HepG2 (cell line): ENCODE data around the gene SRD5A1. TPM values are rescaled to one million over a fixed set of nuclear protein-coding genes. Genes with fewer than 3 reads are reported as not detected.

ENCODE experiments used
- FOXK1 ChIP-seq: sonication (generic); formaldehyde crosslinking; IDR thresholded peaks from 2 replicates; pipeline ENCODE4 v1.4.0; 2020; ENCODE audit warnings: low read depth, missing genetic modification reagents, borderline replicate concordance
- GABPA ChIP-seq, 2 experiments: IDR thresholded peaks; 2 replicates each; pipeline ENCODE4 v1.6.1; 2011 to 2016; ENCODE audit warnings: low read depth in 2 of 2, low read length in 1 of 2, missing biosample characterization in 1 of 2, missing genetic modification characterization in 1 of 2
- GATAD1 ChIP-seq: IDR thresholded peaks from 2 replicates; pipeline ENCODE4 v1.6.1; 2016; ENCODE audit warnings: missing genetic modification reagents, missing compliant biosample characterization
- IKZF1 ChIP-seq: fragments of 450-650 bp; IDR thresholded peaks from 2 replicates; pipeline ENCODE4 v1.7.1; 2016
- IRF2 ChIP-seq: IDR thresholded peaks from 2 replicates; pipeline ENCODE4 v1.6.1; 2018; ENCODE audit warnings: missing genetic modification reagents, missing compliant biosample characterization
- ISL2 ChIP-seq: sonication (generic); formaldehyde crosslinking; IDR thresholded peaks from 2 replicates; pipeline ENCODE4 v1.5.0; 2020; ENCODE audit warnings: missing genetic modification reagents
- KDM4B ChIP-seq: sonication (generic); formaldehyde crosslinking; IDR thresholded peaks from 2 replicates; pipeline ENCODE4 v1.4.0; 2020; ENCODE audit warnings: missing genetic modification reagents
- KLF6 ChIP-seq: IDR thresholded peaks from 2 replicates; pipeline ENCODE4 v1.8.0; 2016; ENCODE audit warnings: missing biosample characterization, missing genetic modification reagents
- MYPOP ChIP-seq: sonication (generic); formaldehyde crosslinking; IDR thresholded peaks from 2 replicates; pipeline ENCODE4 v1.8.1; 2023; ENCODE audit warnings: mild to moderate bottlenecking, moderate library complexity, missing genetic modification reagents
- NFAT5 ChIP-seq: sonication (generic); formaldehyde crosslinking; IDR thresholded peaks from 2 replicates; pipeline ENCODE4 v1.4.0; 2020; ENCODE audit warnings: missing genetic modification reagents
- RFX5 ChIP-seq: IDR thresholded peaks from 2 replicates; pipeline ENCODE4 v1.6.1; 2011; ENCODE audit warnings: low read depth, low read length, improper control_type of control experiment
- RORA ChIP-seq: sonication (generic); formaldehyde crosslinking; IDR thresholded peaks from 2 replicates; pipeline ENCODE4 v1.5.0; 2020; ENCODE audit warnings: mild to moderate bottlenecking, missing genetic modification reagents, moderate library complexity
- SNAPC2 ChIP-seq: sonication (generic); formaldehyde crosslinking; IDR thresholded peaks from 2 replicates; pipeline ENCODE4 v1.8.1; 2022; ENCODE audit warnings: mild to moderate bottlenecking, missing genetic modification reagents
- SSRP1 ChIP-seq: IDR thresholded peaks from 2 replicates; pipeline ENCODE4 v1.6.1; 2016; ENCODE audit warnings: control low read depth
- TGIF2 ChIP-seq: IDR thresholded peaks from 2 replicates; pipeline ENCODE4 v1.6.1; 2016; ENCODE audit warnings: control low read depth, missing compliant biosample characterization
- ZBTB49 ChIP-seq: sonication (generic); formaldehyde crosslinking; IDR thresholded peaks from 2 replicates; pipeline ENCODE4 v1.4.0; 2020; ENCODE audit warnings: missing genetic modification reagents, borderline replicate concordance
- ZFP90 ChIP-seq: sonication (generic); formaldehyde crosslinking; IDR thresholded peaks from 2 replicates; pipeline ENCODE4 v1.8.0; 2022; ENCODE audit warnings: missing genetic modification reagents, mild to moderate bottlenecking, inconsistent platforms, borderline replicate concordance
- ZIK1 ChIP-seq: sonication (generic); formaldehyde crosslinking; IDR thresholded peaks from 2 replicates; pipeline ENCODE4 v1.5.0; 2020; ENCODE audit warnings: mild to moderate bottlenecking, low read depth, missing genetic modification reagents, borderline replicate concordance
- ZNF441 ChIP-seq: sonication (generic); formaldehyde crosslinking; IDR thresholded peaks from 2 replicates; pipeline ENCODE4 v1.7.0; 2021; ENCODE audit warnings: missing genetic modification reagents, borderline replicate concordance
- ZNF563 ChIP-seq: sonication (generic); formaldehyde crosslinking; IDR thresholded peaks from 2 replicates; pipeline ENCODE4 v1.8.0; 2022; ENCODE audit warnings: mild to moderate bottlenecking, moderate library complexity, missing genetic modification reagents
- ZNF605 ChIP-seq: sonication (generic); formaldehyde crosslinking; IDR thresholded peaks from 2 replicates; pipeline ENCODE4 v1.8.0; 2022; ENCODE audit warnings: mild to moderate bottlenecking, missing genetic modification reagents
- ZNF678 ChIP-seq: sonication (generic); formaldehyde crosslinking; IDR thresholded peaks from 2 replicates; pipeline ENCODE4 v1.4.0; 2020; ENCODE audit warnings: mild to moderate bottlenecking, missing genetic modification reagents
- ZSCAN9 ChIP-seq: IDR thresholded peaks from 2 replicates; pipeline ENCODE4 v1.6.1; 2016; ENCODE audit warnings: borderline replicate concordance
- polyA plus RNA-seq, 8 experiments: library from polyadenylated mRNA; depleted of rRNA in 3 of 8; stranded (reverse) in 7 of 8; unstranded in 1 of 8; fragments of >200 nt; fragmentation: Illumina TruSeq in 4 of 8; extraction: Trizol in 4 of 8; gene quantifications; 2 replicates each; pipeline versions ENCODE4 v1.2.1 to v1.2.3, GENCODE V29; 2011 to 2016; ENCODE audit warnings: low read depth in 4 of 8, missing spikeins in 1 of 8, mixed read lengths in 1 of 8; ENCODE audit not compliant: insufficient read depth in 1 of 8
- total RNA-seq, 5 experiments: library from RNA; depleted of rRNA; stranded (reverse); fragments of >200 nt; fragmentation: Illumina TruSeq; extraction: Trizol; gene quantifications; 2 replicates each; pipeline ENCODE4 v1.2.3, GENCODE V29; 2016; ENCODE audit warnings: low read depth in 1 of 5

Gene SRD5A1
- total and polyA plus RNA-seq, 2 of the 13 experiments (the other 11 are each of a cell fraction or from before 2014, with no cell fraction given), result 6.1 to 9.9 TPM

- TF ChIP-seq MYPOP (peak; percentile 67), IKZF1 (no peak), SSRP1 (CRISPR knock-in tag) (no peak), ZNF678 (CRISPR knock-in tag) (0 out of 2 replicates have a peak, but pooled peaks have one; percentile 45), ZNF605 (CRISPR knock-in tag) (0 out of 2 replicates have a peak, but pooled peaks have one; percentile 21), FOXK1 (CRISPR knock-in tag) (peak; percentile 52; the same call in 1 of the 2 replicates), ZSCAN9 (CRISPR knock-in tag) (peak; percentile 95), GATAD1 (CRISPR knock-in tag) (peak; percentile 56; the same call in 1 of the 2 replicates), ZNF441 (CRISPR knock-in tag) (peak; percentile 63; the same call in 1 of the 2 replicates), GABPA (IDR thresholded peaks at IDR 0.05; ENCODE audit: low read depth, low read length) (no peak), GABPA (CRISPR knock-in tag; IDR thresholded peaks at IDR 0.05; ENCODE audit: low read depth) (peak; percentile 82), ZBTB49 (peak; percentile 92; the same call in 1 of the 2 replicates), NFAT5 (0 out of 2 replicates have a peak, but pooled peaks have one; percentile 61), KDM4B (CRISPR knock-in tag) (0 out of 2 replicates have a peak, but pooled peaks have one; percentile 74), TGIF2 (CRISPR knock-in tag) (peak; percentile 76), RFX5 (no peak), IRF2 (CRISPR knock-in tag) (0 out of 2 replicates have a peak, but pooled peaks have one; percentile 51), ZNF563 (CRISPR knock-in tag) (peak; percentile 39; the same call in 1 of the 2 replicates), SNAPC2 (CRISPR knock-in tag) (no peak; the same call in 1 of the 2 replicates), RORA (CRISPR knock-in tag) (no peak), KLF6 (CRISPR knock-in tag) (peak; percentile 85), ZIK1 (0 out of 2 replicates have a peak, but pooled peaks have one; percentile 34), ISL2 (CRISPR knock-in tag) (peak; percentile 64), ZFP90 (CRISPR knock-in tag) (0 out of 2 replicates have a peak, but pooled peaks have one; percentile 40)
These were observed 53.7 kb downstream of the SRD5A1 start (continued) for GRCh38 chr5:6686915-6687409.
